ENCODE measurements around the gene NKAIN2. TPM values are rescaled to one million over a fixed set of nuclear protein-coding genes. Genes with fewer than 3 reads are reported as not detected.

Gene NKAIN2
- total and polyA plus RNA-seq, 2 donors (not counting 3 experiments of a cell fraction or from before 2014, with no cell fraction given) = 0.03 TPM; not detected in 1

- BruUV-seq (replicated peaks) = no TSS peak
Observed at GRCh38 chr6:124052120-124052519, 248.5 kb downstream of the NKAIN2 start.

More at GRCh38 chr6:124052120-124052519, 248.5 kb downstream of the NKAIN2 start:
- H3K9me1 ChIP-seq (replicated peaks; ENCODE audit: control insufficient read depth, extremely low read depth, insufficient read depth, low read length) = no peaks in the 10 kb centered on the region
- H3K4me2 ChIP-seq (ENCODE audit: insufficient read depth, low read length) = no peak overlapping the region
- CTCF ChIA-PET = no interaction called here
- POLR2A ChIA-PET = no interaction called here
- no peak overlapping the region for H2AFZ ChIP-seq (ENCODE audit: low read depth, low read length)
- dilution Hi-C loops (cut with MboI; ENCODE audit: extremely low pct_ligation_motif_present, low sequenced_read_pairs) (no loop called here), intact Hi-C loops (cut with micrococcal nuclease) (no loop called here)
- no peaks in the 10 kb centered on the region for H3K79me2 ChIP-seq (ENCODE audit: control insufficient read depth, insufficient read depth, low read length)
- TF ChIP-seq CTCF (IDR thresholded peaks at IDR 0.05; ENCODE audit: extremely low read depth in 1 of 2, insufficient read depth in 1 of 2, low read depth in 1 of 2, low read length in 2 of 2) (no peak), EZH2 (IDR thresholded peaks at IDR 0.05; ENCODE audit: borderline replicate concordance, low read depth, low read length, severe bottlenecking) (no peak), POLR2AphosphoS5 (IDR thresholded peaks at IDR 0.05; ENCODE audit: insufficient read depth, low read depth, low read length) (no peak), MAX (IDR thresholded peaks at IDR 0.05; ENCODE audit: insufficient read depth, insufficient read length) (no peak), MYC (IDR thresholded peaks at IDR 0.05; ENCODE audit: low read depth, low read length) (no peak), POLR2A (IDR thresholded peaks at IDR 0.05; ENCODE audit: low read depth, low read length) (no peak), FOS (IDR thresholded peaks at IDR 0.05; ENCODE audit: borderline replicate concordance, insufficient read depth, low read length) (no peak)
- no peak for FAIRE-seq
- no peaks in the 10 kb centered on the region for H4K20me1 ChIP-seq (replicated peaks; ENCODE audit: control insufficient read depth, extremely low read depth, insufficient read depth, low read length)
- H3K27ac ChIP-seq (ENCODE audit: insufficient read depth, low read depth, low read length) = no peak overlapping the region
- H3K36me3 ChIP-seq (ENCODE audit: control insufficient read depth in 2 of 2, extremely low read depth in 1 of 2, insufficient read depth in 2 of 2, low read length in 2 of 2) = no peaks in the 10 kb centered on the region
- no peak overlapping the region for H3K4me3 ChIP-seq (replicated peaks in 1 of 3; ENCODE audit: insufficient read depth in 1 of 3, low read depth in 1 of 3, low read length in 3 of 3)
- no peaks in the 10 kb centered on the region for H3K27me3 ChIP-seq (ENCODE audit: control insufficient read depth in 2 of 2, insufficient read depth in 2 of 2, low read length in 2 of 2)
- H3K4me1 ChIP-seq (ENCODE audit: control insufficient read depth, extremely low read depth, insufficient read depth, low read length) = peaks cover 11% of the 10 kb centered on the region
- H3K9me3 ChIP-seq (replicated peaks; ENCODE audit: control insufficient read depth, insufficient read depth, low read length) = no peaks in the 10 kb centered on the region
- DNase-seq (ENCODE audit: low read depth, low spot score) = no peak
- no peak overlapping the region for H3K9ac ChIP-seq (replicated peaks; ENCODE audit: extremely low read depth, insufficient read depth, low read length)
